NB4 (cell line): ENCODE results near the gene PITPNM3.

ENCODE experiments used
- DNase-seq: peaks from one replicate; pipeline ENCODE4 v3.0.0; 2010; ENCODE audit warnings: low read depth
- H3K4me3 ChIP-seq: one replicate; pipeline ENCODE4 v1.5.1; 2011; ENCODE audit warnings: mild to moderate bottlenecking, low read depth, low read length, moderate library complexity
- MAX ChIP-seq: IDR thresholded peaks from 2 replicates; pipeline ENCODE4 v1.6.1; 2011; ENCODE audit warnings: low read depth, low read length
- MYC ChIP-seq: IDR thresholded peaks from 2 replicates; pipeline ENCODE4 v1.6.1; 2011; ENCODE audit warnings: low read depth, low read length
- POLR2A ChIP-seq: IDR thresholded peaks from 2 replicates; pipeline ENCODE4 v1.6.1; 2011; ENCODE audit warnings: mild to moderate bottlenecking; ENCODE audit not compliant: insufficient read length; ENCODE audit errors: extremely low read depth
- TF ChIP-seq, protein P1 (sequence below): IDR thresholded peaks from one replicate; pipeline ENCODE4 v1.5.1; 2012; ENCODE audit warnings: low read depth, low read length

The PITPNM3 gene

DNA sequence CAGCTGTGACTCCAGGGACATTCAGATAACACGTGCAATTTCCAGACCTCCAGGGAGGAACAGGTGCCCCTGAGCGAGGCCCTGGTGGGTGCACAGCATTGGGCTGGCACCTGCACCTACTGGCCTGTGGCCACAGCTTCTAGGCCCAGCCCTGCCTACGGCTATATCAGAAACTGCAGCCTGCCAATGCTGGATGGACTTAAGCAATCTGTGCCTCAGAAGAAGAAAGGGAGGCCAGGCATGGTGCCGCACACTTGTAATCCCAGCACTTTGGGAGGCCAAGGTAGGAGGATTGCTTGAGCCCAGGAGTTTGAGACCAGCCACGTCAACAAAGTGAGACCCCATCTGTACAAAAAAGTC is 12.4 kb downstream of the PITPNM3 start:
- no peak overlapping the region for H3K4me3 ChIP-seq
- TF ChIP-seq POLR2A, result no peak
- TF ChIP-seq MYC, result no peak
- TF ChIP-seq, protein P1, sequence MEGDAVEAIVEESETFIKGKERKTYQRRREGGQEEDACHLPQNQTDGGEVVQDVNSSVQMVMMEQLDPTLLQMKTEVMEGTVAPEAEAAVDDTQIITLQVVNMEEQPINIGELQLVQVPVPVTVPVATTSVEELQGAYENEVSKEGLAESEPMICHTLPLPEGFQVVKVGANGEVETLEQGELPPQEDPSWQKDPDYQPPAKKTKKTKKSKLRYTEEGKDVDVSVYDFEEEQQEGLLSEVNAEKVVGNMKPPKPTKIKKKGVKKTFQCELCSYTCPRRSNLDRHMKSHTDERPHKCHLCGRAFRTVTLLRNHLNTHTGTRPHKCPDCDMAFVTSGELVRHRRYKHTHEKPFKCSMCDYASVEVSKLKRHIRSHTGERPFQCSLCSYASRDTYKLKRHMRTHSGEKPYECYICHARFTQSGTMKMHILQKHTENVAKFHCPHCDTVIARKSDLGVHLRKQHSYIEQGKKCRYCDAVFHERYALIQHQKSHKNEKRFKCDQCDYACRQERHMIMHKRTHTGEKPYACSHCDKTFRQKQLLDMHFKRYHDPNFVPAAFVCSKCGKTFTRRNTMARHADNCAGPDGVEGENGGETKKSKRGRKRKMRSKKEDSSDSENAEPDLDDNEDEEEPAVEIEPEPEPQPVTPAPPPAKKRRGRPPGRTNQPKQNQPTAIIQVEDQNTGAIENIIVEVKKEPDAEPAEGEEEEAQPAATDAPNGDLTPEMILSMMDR, result no peak
- TF ChIP-seq MAX, result no peak
- no peak for DNase-seq

GRCh38 chr17:6543079-6544010 is 13.0 kb downstream of the PITPNM3 start:
- TF ChIP-seq MYC, result no peak
- TF ChIP-seq POLR2A, result no peak
- no peak for TF ChIP-seq MAX
- TF ChIP-seq, protein P1, result no peak
- H3K4me3 ChIP-seq, result no peak overlapping the region
- DNase-seq, result no peak

DNA sequence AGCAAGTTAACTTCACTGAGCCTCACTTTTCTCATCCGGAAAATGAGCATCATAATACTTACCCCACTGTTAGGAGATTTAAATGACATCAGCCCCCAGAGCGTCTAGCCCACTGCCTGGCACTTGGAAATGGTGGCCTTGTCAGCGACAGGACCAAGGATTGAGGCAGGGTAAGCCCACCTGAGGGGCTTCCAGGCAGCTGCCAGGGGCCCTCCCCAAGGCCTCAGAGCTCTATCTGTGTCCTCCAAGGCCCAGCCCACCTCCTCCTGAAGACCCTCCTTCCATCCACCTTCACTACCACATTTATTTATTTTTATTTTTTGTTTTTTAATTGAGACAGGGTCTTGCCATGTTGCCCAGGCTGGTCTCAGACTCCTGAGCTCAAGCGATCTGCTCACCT is 13.8 kb downstream of the PITPNM3 start:
- no peak for DNase-seq
- TF ChIP-seq MAX, result no peak
- TF ChIP-seq, protein P1, result no peak
- TF ChIP-seq POLR2A, result no peak
- TF ChIP-seq MYC, result no peak

GRCh38 chr17:6541886-6542285 is 14.5 kb downstream of the PITPNM3 start:
- no peak overlapping the region for H3K4me3 ChIP-seq
- no peak for DNase-seq
- no peak for TF ChIP-seq MYC
- TF ChIP-seq POLR2A, result no peak

More for the DNA sequence above, 13.8 kb downstream of the PITPNM3 start:
- H3K4me3 ChIP-seq, result no peak overlapping the region

DNA sequence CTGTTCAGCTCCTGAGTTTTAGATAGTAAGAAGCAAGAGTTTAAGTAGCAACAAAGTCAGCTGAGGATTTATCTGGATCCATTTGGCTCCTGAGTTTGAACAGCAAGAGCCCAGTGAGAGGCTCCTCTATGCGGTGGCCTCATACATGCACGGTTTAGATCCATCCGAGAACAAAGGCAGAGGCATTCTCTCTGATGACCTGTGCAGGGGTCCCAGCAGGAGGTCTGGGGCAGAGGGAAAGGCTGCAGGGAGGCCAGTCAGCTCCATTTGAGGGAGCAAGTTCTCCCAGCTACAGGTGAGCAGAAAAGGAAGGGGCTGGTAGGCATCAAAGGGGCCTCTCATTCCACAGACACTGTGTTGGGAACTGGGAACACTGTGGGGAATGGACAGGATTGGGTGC is 16.5 kb downstream of the PITPNM3 start:
- TF ChIP-seq MAX (no peak), MYC (no peak), POLR2A (no peak)
- TF ChIP-seq, protein P1, result no peak
- H3K4me3 ChIP-seq, result no peak overlapping the region
- DNase-seq, result no peak

- DNase-seq, result no peak
- TF ChIP-seq MYC (no peak), MAX (no peak), POLR2A (no peak)
- TF ChIP-seq, protein P1, result no peak
- H3K4me3 ChIP-seq, result no peak overlapping the region
Observed at GRCh38 chr17:6536566-6537065, 19.7 kb downstream of the PITPNM3 start.
